Right lobe of liver (tissue), 6 donors: ENCODE results near the gene EPB41L4B. TPM values are rescaled to one million over a fixed set of nuclear protein-coding genes. Genes with fewer than 3 reads are reported as not detected.

Source experiments
- ATAC-seq, 4 donors: fragments of 200-7000 bp; cut with Tn5 transposase; one replicate each; pipeline ENCODE4 v1.9.1; 2020; ENCODE audit warnings: mild to moderate bottlenecking in 4 of 4, moderate library complexity in 4 of 4
- DNase-seq, 3 donors: peaks; one replicate each; pipeline ENCODE4 v3.0.0-alpha.2; 2020
- H3K27ac ChIP-seq, 3 donors: fragments of 200-600 bp; one replicate each; pipeline ENCODE4 v1.8.0; 2022
- H3K27me3 ChIP-seq, 2 donors: fragments of 200-600 bp; one replicate each; pipeline ENCODE4 v1.8.0; 2022
- H3K36me3 ChIP-seq, 4 donors: fragments of 200-600 bp; sonication (generic) in 1 of 4; one replicate each; pipeline versions ENCODE4 v1.5.1 to v1.8.0; 2017 to 2022; ENCODE audit warnings: control low read depth in 1 of 4
- H3K4me1 ChIP-seq, 4 donors: fragments of 200-600 bp; sonication (generic) in 1 of 4; one replicate each; pipeline versions ENCODE4 v1.5.1 to v1.8.0; 2017 to 2022; ENCODE audit warnings: control low read depth in 1 of 4
- H3K4me3 ChIP-seq, 3 donors: fragments of 200-600 bp; one replicate each; pipeline ENCODE4 v1.8.0; 2022
- H3K9me3 ChIP-seq, 4 donors: fragments of 200-600 bp; sonication (generic) in 1 of 4; one replicate each; pipeline versions ENCODE4 v1.5.1 to v1.8.0; 2017 to 2022; ENCODE audit warnings: control low read depth in 1 of 4
- CTCF ChIP-seq, 4 donors: fragments of 200-600 bp in 3 of 4; fragments of 450-650 bp in 1 of 4; IDR thresholded peaks; one replicate each; pipeline versions ENCODE4 v1.5.1 to v1.8.0; 2016 to 2022; ENCODE audit warnings: antibody characterized with exemption in 4 of 4, mild to moderate bottlenecking in 2 of 4
- POLR2A ChIP-seq: fragments of 450-650 bp; IDR thresholded peaks from one replicate; pipeline ENCODE4 v1.6.1; 2017; ENCODE audit warnings: antibody characterized with exemption, mild to moderate bottlenecking
- WGBS: methylation state at CpG from one replicate; pipeline ENCODE4 v1.1.6; 2018; ENCODE audit warnings: low coverage, low lambda C conversion rate; ENCODE audit not compliant: insufficient coverage; ENCODE audit errors: missing lambda C conversion rate; 5-methylcytosine and 5-hydroxymethylcytosine counted together
- intact Hi-C, 2 donors: fragments of 100-400 bp; cut with DNase I; formaldehyde crosslinking; loops; one replicate each; pipeline versions ENCODE4 v1.11.2 to v1.14.1; 2022
- total RNA-seq, 6 experiments: library from RNA; depleted of rRNA in 2 of 6; stranded (reverse); fragments of >200 nt in 2 of 6; fragmentation: NEBNext Ultra II Directional in 3 of 6; extraction: Animal tissue kit (Norgen Biotek cat#: 25700) in 3 of 6; gene quantifications; one replicate each; pipeline versions ENCODE4 v1.1.0 to v1.2.4, GENCODE V29; 2016 to 2023
- donor health status: DM: no; HTN: yes; CAD: no.
- donor health status: DM: no; HTN: no; CAD: no.
- donor health status: DM: no; HTN: no; CAD: no.
- donor health status: DM: no; HTN: yes; CAD: no.
- donor health status: DM: no; HTN: yes; CAD: no.

EPB41L4B gene
- total RNA-seq, 6 experiments from 2014 or later, result 29.0 to 89.0 (median 32.4) TPM

GRCh38 chr9:109328978-109329637 is 8.2 kb upstream of the EPB41L4B start:
- H3K4me1 ChIP-seq, result no peaks in the 10 kb centered on the region
- ATAC-seq, result peak in 2 of 4 donors; percentile 26 to 30
- H3K36me3 ChIP-seq, result no peaks in the 10 kb centered on the region
- no peak overlapping the region for H3K27ac ChIP-seq
- no peaks in the 10 kb centered on the region for H3K9me3 ChIP-seq
- intact Hi-C loops, result loop anchor here (10.0 kb wide), 1 partner anchor 144 kb away; no protein-coding TSS in a partner anchor
- H3K4me3 ChIP-seq, result no peak overlapping the region
- no peaks in the 10 kb centered on the region for H3K27me3 ChIP-seq
- WGBS, result 69% methylated on average over 5 of the region's 12 CpGs
- TF ChIP-seq POLR2A, result no peak
- DNase-seq, result no peak

- Histone ChIP-seq H3K4me3 (no peak overlapping the region), H3K27ac (no peak overlapping the region), H3K9me3 (no peaks in the 10 kb centered on the region), H3K36me3 (no peaks in the 10 kb centered on the region), H3K27me3 (no peaks in the 10 kb centered on the region), H3K4me1 (peaks cover 0 to 6% (median 0%) of the 10 kb centered on the region in 4 donors)
- TF ChIP-seq CTCF (IDR thresholded peaks at IDR 0.05), result no peak
- TF ChIP-seq POLR2A, result no peak
- intact Hi-C loops, result loop anchor here (10.0 kb wide), 1 partner anchor 140 kb away; no protein-coding TSS in a partner anchor
- ATAC-seq, result no peak
- no peak for DNase-seq
Observed at GRCh38 chr9:109325089-109325488, 4.2 kb upstream of the EPB41L4B start.

GRCh38 chr9:109323771-109324170 is 2.9 kb upstream of the EPB41L4B start:
- no peak for ATAC-seq
- Histone ChIP-seq H3K27me3 (no peaks in the 10 kb centered on the region), H3K27ac (no peak overlapping the region), H3K4me1 (peaks cover 0 to 6% (median 0%) of the 10 kb centered on the region in 4 donors), H3K36me3 (no peaks in the 10 kb centered on the region), H3K9me3 (no peaks in the 10 kb centered on the region), H3K4me3 (no peak overlapping the region)
- DNase-seq, result no peak
- TF ChIP-seq POLR2A (no peak), CTCF (IDR thresholded peaks at IDR 0.05) (no peak)
- WGBS, result 89% methylated on average over 2 of the region's 3 CpGs
- intact Hi-C loops, result loop anchor here (10.0 kb wide), 1 partner anchor 139 kb away; no protein-coding TSS in a partner anchor

- WGBS, result 72% methylated on average over 5 of the region's 5 CpGs
- no peaks in the 10 kb centered on the region for H3K36me3 ChIP-seq
- TF ChIP-seq CTCF (IDR thresholded peaks at IDR 0.05) (no peak), POLR2A (no peak)
- ATAC-seq (no peak), DNase-seq (no peak)
- H3K4me3 ChIP-seq, result no peak overlapping the region
- no peaks in the 10 kb centered on the region for H3K9me3 ChIP-seq
- no peaks in the 10 kb centered on the region for H3K27me3 ChIP-seq
- H3K4me1 ChIP-seq, result peaks cover 0 to 16% (median 8%) of the 10 kb centered on the region in 4 donors
- intact Hi-C loops, result loop anchor here (10.0 kb wide), 1 partner anchor 137 kb away; no protein-coding TSS in a partner anchor
- peak overlapping the region in 1 of 3 donors; percentile 90 for H3K27ac ChIP-seq
Observed at GRCh38 chr9:109321727-109322126, 868 bp upstream of the EPB41L4B start.

- peak in 1 of 4 donors; percentile 22 for TF ChIP-seq CTCF (IDR thresholded peaks at IDR 0.05)
- TF ChIP-seq POLR2A, result no peak
- DNase-seq (peak; percentile 57 to 60 (median 60)), ATAC-seq (peak; percentile 13 to 46 (median 41))
- H3K4me3 ChIP-seq, result peak overlapping the region in 1 of 3 donors; percentile 65
- H3K36me3 ChIP-seq, result no peaks in the 10 kb centered on the region
- no peaks in the 10 kb centered on the region for H3K9me3 ChIP-seq
- H3K27ac ChIP-seq, result peak overlapping the region in 1 of 3 donors; percentile 90
- no peaks in the 10 kb centered on the region for H3K27me3 ChIP-seq
- intact Hi-C loops, result loop anchor here (10.0 kb wide), 1 partner anchor 136 kb away; no protein-coding TSS in a partner anchor
- peaks cover 0 to 27% (median 12%) of the 10 kb centered on the region in 4 donors for H3K4me1 ChIP-seq
- 0% methylated on average over 8 of the region's 77 CpGs for WGBS
Observed at GRCh38 chr9:109320331-109320741, 523 bp downstream of the EPB41L4B start.
